MM.1S (cell line): ENCODE results near the gene MTREX.

Experiments used
- EZH2 ChIP-seq: fragments of 300-600 bp; sonication (generic); optimal IDR thresholded peaks from 2 replicates; pipeline ENCODE3; 2017; ENCODE audit warnings: low read depth, mild to moderate bottlenecking, antibody characterized with exemption, low read length, mixed read lengths
- EZH2phosphoT487 ChIP-seq: fragments of 300-600 bp; sonication (generic); IDR thresholded peaks from 2 replicates; pipeline ENCODE4 v1.6.1; 2018; ENCODE audit warnings: antibody characterized with exemption, low read length
- TF ChIP-seq, protein P1 (sequence below): fragments of 300-600 bp; sonication (generic); IDR thresholded peaks from 2 replicates; pipeline ENCODE4 v1.5.1; 2016; ENCODE audit warnings: antibody characterized with exemption, low read length, mixed read lengths

DNA sequence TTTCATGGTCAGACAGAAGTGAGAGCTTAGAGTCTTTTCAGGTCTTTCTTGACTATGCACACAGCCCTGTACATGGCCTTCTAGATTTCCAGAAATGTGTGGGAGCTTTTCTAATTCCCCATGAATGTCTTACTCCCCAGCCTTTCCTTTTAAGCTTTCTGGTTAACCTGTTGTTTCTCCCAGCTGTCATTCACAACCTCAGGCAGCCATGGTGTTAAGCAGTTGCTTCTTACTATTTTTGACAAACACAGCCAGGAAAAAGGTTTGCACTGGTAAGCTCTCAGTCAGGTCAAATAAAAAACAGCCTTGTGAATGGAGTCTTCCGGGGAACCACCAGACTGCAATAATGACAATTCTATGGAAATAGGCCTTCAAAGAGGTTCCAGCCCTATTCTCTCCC is 84.9 kb downstream of the MTREX start:
- TF ChIP-seq, protein P1, sequence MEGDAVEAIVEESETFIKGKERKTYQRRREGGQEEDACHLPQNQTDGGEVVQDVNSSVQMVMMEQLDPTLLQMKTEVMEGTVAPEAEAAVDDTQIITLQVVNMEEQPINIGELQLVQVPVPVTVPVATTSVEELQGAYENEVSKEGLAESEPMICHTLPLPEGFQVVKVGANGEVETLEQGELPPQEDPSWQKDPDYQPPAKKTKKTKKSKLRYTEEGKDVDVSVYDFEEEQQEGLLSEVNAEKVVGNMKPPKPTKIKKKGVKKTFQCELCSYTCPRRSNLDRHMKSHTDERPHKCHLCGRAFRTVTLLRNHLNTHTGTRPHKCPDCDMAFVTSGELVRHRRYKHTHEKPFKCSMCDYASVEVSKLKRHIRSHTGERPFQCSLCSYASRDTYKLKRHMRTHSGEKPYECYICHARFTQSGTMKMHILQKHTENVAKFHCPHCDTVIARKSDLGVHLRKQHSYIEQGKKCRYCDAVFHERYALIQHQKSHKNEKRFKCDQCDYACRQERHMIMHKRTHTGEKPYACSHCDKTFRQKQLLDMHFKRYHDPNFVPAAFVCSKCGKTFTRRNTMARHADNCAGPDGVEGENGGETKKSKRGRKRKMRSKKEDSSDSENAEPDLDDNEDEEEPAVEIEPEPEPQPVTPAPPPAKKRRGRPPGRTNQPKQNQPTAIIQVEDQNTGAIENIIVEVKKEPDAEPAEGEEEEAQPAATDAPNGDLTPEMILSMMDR = no peak
- TF ChIP-seq EZH2 (no peak), EZH2phosphoT487 (no peak)
